GM08714 (cell line): ENCODE results near the gene ZKSCAN8.
"Not testable (repeated sequence)": the region's sequence is repeated elsewhere in the genome, so short reads cannot be mapped to it uniquely, and the experiment has no call there.

Experiments
- H3K4me3 ChIP-seq: fragments of 200-500 bp; sonication (Bioruptor generic); 2 replicates; pipeline ENCODE4 v1.5.1; 2014; ENCODE audit warnings: mild to moderate bottlenecking, low read length, inconsistent platforms
- ZNF274 ChIP-seq: IDR thresholded peaks from 2 replicates; pipeline ENCODE4 v1.6.1; 2012; ENCODE audit warnings: mild to moderate bottlenecking, low read depth, low read length

The ZKSCAN8 gene

DNA sequence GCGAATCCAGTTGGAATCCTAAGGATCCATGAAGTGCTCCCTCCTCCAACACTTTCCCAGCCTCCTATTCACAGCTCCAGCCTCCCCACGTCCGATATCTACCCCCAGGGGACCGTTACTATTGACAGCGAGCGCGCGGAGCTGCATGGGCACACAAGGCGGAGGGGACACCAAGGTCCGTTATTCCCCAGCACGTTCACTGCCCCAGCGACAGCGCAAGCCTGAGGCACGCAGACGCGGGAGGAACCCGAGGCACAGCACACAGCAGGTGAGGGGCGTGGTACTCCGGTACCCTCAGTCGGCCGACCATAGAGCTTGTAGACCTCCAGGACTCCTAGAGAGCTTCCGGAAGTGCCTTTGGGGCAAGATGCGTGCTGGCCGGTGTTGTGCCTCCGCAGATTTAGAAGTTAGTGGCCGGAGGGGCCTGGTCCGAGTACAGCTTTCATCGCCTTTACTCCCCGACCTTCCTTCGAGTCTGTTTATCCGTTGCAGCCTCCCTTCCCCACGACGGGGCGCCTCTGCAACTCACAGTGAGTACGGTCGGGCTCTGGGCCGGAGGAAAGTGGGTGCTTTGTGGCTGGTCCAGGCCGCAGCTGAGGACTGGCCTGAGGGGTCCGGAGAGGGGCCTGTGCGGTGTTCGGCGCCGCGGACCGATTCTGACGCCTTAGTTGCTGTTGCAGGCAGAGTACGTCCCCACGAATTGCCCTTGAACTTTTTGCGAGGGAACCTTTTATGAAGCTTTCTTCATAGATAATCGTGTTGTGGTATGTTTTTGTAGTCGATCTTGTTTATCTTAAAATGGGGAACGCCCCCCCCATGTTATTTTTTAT lies at the start of gene ZKSCAN8:
Gene ZKSCAN8 (plus strand): TSS at position 384 of the 830 bp plus-strand sequence. CDS start 6,525 bp downstream, outside the sequence.
- peak within 1 kb of the TSS; percentile 92 for H3K4me3 ChIP-seq
- no peak for TF ChIP-seq ZNF274

DNA sequence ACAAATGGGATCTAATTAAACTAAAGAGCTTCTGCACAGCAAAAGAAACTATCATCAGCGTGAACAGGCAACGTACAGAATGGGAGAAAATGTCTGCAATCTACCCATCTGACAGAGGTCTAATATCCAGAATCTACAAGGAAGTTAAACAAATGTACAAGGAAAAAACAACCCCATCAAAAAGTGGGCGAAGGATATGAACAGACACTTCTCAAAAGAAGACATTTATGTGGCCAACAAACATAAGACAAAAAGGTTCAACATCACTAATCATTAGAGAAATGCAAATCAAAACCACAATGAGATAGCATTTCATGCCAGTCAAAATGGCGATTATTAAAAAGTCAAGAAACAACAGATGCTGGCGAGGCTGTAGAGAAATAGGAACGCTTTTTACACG lies 39.5 kb upstream of the ZKSCAN8 start:
- H3K4me3 ChIP-seq = not testable (repeated sequence)

DNA sequence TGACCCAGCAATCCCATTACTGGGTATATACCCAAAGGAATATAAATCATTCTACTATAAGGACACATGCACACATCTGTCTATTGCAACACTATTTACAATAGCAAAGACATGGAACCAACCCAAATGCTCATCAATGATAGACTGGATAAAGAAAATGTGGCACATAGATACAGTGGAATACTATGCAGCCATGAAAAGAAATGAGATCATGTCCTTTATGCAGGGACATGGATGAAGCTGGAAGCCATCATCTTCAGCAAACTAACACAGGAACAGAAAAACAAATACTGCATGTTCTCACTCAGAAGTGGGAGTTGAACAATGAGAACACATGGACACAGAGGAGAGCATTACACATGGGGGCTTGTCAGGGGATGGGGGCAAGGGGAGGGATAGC lies 39.0 kb upstream of the ZKSCAN8 start:
- not testable (repeated sequence) for H3K4me3 ChIP-seq

DNA sequence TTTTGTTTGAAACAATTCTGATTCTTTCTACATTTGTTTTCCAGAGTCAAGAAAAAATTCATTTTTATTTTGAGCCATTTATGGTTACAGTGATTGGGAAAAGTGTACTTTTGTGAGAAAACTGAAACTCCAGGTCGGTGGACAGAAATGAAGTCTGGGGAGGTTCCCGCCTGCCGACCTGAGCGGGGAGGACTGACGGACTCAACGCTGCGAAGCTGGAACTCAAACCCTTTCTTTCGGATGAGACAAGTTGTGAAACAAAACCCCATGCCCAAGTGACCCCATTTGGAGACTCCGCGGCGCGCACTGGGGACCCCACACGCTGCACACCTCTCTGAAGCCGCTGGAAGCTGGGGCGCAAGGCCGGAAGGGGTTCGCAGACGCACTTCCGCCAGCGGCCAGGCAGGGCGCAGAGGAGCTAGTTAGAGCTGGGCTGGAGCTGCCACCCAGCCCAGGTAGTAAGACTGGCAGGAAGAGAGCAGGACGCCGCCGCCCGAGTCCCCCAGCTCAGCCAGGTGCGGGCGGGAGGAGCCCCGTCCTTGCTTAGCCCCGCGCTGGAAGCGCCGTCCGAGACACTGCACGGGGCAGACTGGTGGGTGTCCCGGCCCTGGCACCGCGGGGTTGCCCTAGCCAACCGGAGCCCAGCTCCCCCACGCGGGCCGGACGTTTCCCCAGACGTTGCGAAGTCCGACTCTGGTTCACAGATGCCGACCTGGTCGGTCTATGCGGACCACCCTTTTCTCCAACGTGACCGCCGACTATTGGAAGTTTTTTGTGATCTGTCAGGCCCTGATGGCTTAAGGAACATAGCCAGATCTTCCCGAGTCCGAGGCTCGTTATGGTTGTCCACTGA lies 37.1 kb upstream of the ZKSCAN8 start:
- TF ChIP-seq ZNF274 = no peak
- H3K4me3 ChIP-seq = peak overlapping the region; percentile 80

DNA sequence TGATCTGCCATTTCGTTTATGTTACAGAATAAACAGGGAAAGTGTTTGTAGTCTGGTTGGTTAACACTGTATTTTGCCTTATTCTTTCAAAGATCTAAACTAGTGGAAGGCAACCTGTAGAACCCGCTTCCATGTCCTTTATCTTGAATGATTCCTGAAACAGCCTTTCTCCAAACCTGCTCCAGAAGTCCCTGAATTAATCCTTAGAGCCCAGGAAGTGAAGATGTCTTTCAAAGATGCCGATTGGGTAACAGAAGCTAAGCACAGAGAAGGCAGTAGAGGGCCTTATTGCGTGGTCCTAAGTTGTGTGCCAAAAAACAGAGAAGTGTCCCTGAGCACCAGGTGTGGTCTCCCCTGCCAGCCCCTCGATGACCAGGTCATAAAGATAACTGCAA lies 36.4 kb upstream of the ZKSCAN8 start:
- no peak for TF ChIP-seq ZNF274
- H3K4me3 ChIP-seq = peak overlapping the region; percentile 80

DNA sequence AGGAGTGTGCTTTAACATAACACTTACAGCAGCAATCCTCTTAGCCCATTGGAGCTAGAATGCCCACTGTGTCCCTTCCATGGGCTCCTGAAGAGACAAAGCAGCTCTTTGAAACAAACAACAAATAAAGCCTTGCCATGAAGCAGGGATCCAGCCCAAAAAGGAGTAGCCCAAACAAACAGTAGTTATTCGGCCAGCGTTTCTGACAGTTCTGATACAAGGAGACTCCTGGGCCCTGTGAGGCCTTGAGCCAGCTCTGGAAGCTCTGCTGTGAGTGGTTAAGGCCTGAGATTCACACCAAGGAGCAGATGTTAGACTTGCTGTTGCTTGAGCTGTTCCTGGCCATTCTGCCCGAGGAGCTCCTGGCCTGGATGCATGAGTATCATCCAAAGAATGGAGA lies 34.2 kb upstream of the ZKSCAN8 start:
- no peak overlapping the region for H3K4me3 ChIP-seq
- TF ChIP-seq ZNF274 = no peak

DNA sequence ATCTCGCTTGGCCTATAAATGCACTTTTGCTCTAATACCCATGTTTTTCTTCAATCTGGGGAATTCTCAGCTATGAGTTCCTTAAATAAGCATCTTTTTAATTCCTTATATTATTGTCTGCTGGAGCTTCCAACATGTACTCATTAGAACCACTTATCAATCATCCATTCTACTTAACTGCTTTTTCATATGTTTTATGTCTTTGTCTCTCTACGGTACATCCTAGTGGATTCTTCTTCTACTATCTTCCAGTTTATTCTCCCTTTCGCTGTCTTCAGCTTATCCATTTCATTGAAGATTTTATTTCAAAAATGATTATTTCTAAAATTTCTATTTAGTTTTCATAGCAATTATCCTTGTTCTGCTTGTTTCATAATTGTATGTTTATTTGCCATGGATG lies 29.7 kb upstream of the ZKSCAN8 start:
- H3K4me3 ChIP-seq = no peak overlapping the region
- TF ChIP-seq ZNF274 = no peak

DNA sequence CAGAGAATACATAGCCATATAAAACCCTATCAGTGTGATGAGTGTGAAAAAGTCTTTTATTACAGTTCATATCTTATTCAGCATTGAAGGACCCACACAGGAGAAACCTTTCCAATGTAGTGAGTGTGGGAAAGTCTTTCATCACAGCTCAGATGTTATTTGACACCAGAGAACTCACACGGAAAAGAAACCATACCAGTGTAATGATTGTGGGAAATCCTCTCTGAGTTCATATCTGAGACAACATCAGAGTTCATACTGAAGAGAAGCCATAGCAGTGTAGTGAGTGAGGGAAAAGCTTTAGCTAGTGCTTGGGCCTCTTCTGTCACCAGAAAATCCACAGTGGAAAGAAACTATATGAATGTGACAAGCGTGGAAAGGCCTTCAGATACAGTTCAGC lies 25.9 kb upstream of the ZKSCAN8 start:
- TF ChIP-seq ZNF274 = no peak
- no peak overlapping the region for H3K4me3 ChIP-seq

DNA sequence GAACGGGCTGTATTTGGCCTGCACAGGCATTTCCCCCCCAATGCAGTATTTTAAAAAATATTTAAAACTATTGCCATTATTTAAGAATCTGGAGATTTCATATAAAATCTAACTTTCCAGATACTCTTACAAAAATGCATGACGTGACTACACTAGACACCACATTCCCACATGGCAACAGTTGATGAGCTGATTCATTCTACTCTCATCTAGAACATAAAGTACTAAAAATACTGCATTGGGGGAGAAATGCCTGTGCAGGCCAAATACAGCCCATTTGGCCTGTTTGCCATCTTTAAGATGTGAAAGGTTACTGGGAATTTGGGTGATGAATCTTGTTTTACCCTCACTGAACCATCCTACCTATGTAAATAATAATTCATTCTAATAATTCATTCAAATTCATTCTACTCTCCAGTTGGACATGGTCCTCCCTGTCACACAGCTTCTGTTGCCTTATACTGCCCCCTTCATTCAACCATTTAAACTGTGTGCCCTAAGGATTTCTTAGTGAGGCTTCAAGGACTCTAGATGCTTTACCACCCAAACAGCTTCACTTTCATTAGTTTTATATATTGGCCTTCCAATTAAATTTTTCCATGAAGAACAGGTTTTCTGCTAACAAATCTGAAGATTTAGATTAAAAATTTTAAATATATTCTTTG lies 24.2 kb upstream of the ZKSCAN8 start:
- TF ChIP-seq ZNF274 = no peak
- no peak overlapping the region for H3K4me3 ChIP-seq

DNA sequence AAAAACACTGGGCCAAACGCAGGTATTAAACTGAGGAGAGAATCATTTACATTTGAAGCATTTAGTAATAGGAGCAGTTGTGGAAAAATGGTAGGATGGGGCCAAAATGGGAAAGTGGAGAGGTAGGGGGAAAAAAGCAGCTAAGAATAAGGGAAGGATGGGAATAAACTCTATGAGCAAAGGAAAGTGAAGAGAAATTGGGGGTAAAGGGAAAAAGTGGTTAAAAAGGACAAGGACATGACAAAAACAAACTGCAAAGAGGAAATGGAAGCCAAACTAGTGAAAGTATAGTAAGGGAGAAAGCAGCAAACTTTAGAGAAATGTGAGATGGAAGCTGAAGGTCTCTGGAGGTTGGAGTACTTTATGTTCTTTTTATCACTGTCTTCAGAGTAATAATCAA lies 23.5 kb upstream of the ZKSCAN8 start:
- no peak overlapping the region for H3K4me3 ChIP-seq
- TF ChIP-seq ZNF274 = no peak

DNA sequence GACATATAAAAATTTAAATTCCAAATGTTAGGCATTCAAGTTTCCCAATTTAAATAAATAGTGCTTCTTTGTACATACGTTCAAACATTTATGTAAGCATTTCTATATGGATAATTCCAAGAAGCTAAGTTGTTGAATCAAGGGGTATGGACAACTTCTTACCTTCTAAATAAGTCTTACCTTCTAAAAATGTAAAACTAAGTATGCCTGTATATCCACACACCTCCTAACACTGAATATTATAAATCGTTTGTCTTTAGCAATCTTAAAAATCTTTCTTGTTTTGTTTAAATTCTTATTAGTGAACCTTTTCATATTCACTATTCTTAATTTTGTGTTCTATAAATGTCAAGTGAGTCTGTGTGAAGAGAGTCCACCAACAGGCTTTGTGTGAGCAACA lies 19.8 kb upstream of the ZKSCAN8 start:
- no peak overlapping the region for H3K4me3 ChIP-seq
- no peak for TF ChIP-seq ZNF274

DNA sequence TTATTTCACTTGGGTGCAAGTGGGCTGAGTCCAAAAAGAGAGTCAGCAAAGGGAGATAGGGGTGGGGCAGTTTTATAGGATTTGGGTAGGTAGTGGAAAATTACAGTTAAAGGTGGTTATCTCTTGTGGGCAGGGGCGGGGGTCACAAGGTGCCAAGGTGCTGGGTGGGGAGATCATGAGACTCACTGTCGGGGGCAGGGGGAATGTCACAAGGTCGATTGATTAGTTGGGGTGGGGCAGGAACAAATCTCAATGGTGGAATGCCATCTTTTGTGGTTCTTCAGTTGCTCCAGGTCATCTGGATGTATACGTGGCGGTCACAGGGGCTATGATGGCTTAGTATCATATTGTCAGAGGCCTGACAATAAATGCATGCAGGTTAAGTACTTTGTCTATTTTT lies 19.4 kb upstream of the ZKSCAN8 start:
- not testable (repeated sequence) for H3K4me3 ChIP-seq

DNA sequence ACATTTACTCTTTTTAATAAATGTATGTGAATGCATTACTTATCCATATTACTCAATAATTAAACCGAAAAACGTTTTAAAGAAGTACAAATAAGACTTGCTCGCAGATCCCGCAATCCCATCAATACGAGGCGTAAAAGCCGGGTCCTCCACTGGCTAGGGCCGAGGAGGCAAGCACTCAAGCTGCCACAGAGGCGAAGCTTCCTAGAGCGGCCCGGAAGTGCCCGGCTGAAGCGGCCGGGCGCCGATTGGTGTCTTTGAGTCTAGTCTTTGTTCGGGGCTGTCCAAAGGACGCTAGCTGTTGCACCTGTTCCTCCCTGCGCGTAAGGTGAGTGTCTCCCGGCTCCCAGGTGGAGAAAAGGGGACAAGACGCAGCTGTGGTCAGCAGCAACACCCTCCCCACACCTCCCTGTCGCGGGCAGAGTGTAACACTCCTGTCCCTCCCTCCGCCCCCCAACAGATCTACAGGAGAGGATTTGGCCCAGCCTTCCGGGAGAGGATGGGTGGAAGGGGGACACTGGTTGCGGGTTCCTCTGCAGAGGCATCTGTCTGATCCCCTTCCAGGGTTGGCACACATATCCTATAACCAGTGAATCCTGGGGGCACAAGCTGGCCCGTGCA lies 17.2 kb upstream of the ZKSCAN8 start, which contains the start of gene ZSCAN16:
Gene ZSCAN16 (plus strand): TSS at position 260 of the 621 bp plus-strand sequence. CDS start 835 bp downstream, outside the sequence.
- peak within 1 kb of the TSS; percentile 79 for H3K4me3 ChIP-seq
- TF ChIP-seq ZNF274 = no peak

DNA sequence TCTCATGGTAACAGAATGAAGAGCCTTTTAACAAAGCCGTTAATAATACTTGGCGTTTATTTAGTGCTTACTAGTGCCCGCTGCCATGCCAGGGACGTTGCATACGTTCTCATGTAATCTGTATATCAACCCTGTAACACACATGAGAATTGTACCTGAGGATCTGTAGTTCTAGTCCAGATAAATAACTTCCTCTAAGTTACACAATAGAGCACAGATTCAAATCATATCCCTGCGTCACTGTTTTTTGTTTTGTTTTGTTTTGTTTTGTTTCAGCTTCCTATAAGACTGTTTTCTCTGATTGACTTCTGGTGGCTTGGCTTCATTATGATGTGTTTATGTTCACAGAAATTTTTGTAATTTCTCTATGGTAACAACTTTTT lies 16.7 kb upstream of the ZKSCAN8 start:
- no peak for TF ChIP-seq ZNF274
- peak overlapping the region; percentile 79 for H3K4me3 ChIP-seq

DNA sequence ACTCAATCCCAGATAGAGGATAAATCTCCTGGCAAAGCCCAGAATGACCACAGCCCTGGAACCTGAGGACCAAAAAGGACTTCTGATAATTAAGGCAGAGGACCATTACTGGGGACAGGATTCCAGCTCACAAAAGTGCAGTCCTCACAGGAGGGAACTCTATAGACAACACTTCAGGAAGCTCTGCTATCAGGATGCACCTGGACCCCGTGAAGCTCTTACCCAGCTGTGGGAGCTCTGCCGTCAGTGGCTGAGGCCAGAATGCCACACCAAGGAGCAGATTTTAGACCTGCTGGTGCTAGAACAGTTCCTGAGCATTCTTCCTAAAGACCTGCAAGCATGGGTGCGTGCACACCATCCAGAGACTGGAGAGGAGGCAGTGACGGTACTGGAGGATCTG lies 16.3 kb upstream of the ZKSCAN8 start:
- no peak for TF ChIP-seq ZNF274
- peak overlapping the region; percentile 79; the same call in 1 of the 2 replicates for H3K4me3 ChIP-seq
